ENCODE data around the gene GATAD2B. TPM values are rescaled to one million over a fixed set of nuclear protein-coding genes. Genes with fewer than 3 reads are reported as not detected.

Gene GATAD2B
- total RNA-seq, 1 donor from 2014 or later = 12.2 TPM

Other genes with a start within 250 kb of the GATAD2B start
- 2.0 and 2.1 TPM in 2 replicates for gene NPR1, start 244.3 kb downstream of the GATAD2B start, total RNA-seq
- 33.8 and 36.4 TPM in 2 replicates for gene INTS3, start 194.9 kb downstream of the GATAD2B start, total RNA-seq
- gene SLC27A3, start 147.6 kb downstream of the GATAD2B start, total RNA-seq = 2.7 and 6.2 TPM in 2 replicates
- 25.1 and 42.8 TPM in 2 replicates for gene DENND4B, start 23.7 kb upstream of the GATAD2B start, total RNA-seq
- 21.5 and 21.7 TPM in 2 replicates for gene CRTC2, start 35.6 kb upstream of the GATAD2B start, total RNA-seq
- 219 and 246 TPM in 2 replicates for gene SLC39A1, start 40.6 kb upstream of the GATAD2B start, total RNA-seq
- gene CREB3L4, start 44.9 kb upstream of the GATAD2B start, total RNA-seq = 11.8 and 14.5 TPM in 2 replicates
- gene JTB, start 54.7 kb upstream of the GATAD2B start, total RNA-seq = 220 and 242 TPM in 2 replicates
- 46.3 and 48.7 TPM in 2 replicates for gene RAB13, start 63.4 kb upstream of the GATAD2B start, total RNA-seq
- 2,282 and 2,407 TPM in 2 replicates for gene RPS27, start 67.8 kb upstream of the GATAD2B start, total RNA-seq
- not detected in 2 replicates for gene NUP210L, start 232.1 kb upstream of the GATAD2B start, total RNA-seq

Data from kidney epithelial cell (primary cell).